H1 (cell line): ENCODE results near the gene ZNF768. TPM values are rescaled to one million over a fixed set of nuclear protein-coding genes. Genes with fewer than 3 reads are reported as not detected.

Experiments used
- ASH2L ChIP-seq: fragments of 200-600, 300-600 bp; sonication (generic); IDR thresholded peaks from one replicate; pipeline ENCODE4 v1.7.1; 2017; ENCODE audit warnings: low read length
- SP1 ChIP-seq: IDR thresholded peaks from 2 replicates; pipeline ENCODE4 v1.6.1; 2011; ENCODE audit warnings: low read depth, low read length
- TEAD4 ChIP-seq: IDR thresholded peaks from 2 replicates; pipeline ENCODE4 v1.6.1; 2012; ENCODE audit warnings: low read depth, low read length, inconsistent platforms, mixed read lengths
- polyA plus RNA-seq, 7 experiments: library from polyadenylated mRNA; depleted of rRNA in 3 of 7; stranded (reverse) in 5 of 7; unstranded in 2 of 7; fragments of >200 nt in 5 of 7; fragments of 200-250 nt in 2 of 7; gene quantifications; 1 replicate in 5 of 7; 2 replicates in 1 of 7; 4 replicates in 1 of 7; pipeline versions ENCODE4 v1.2.1 to v1.2.3, GENCODE V29; 2011 to 2013; ENCODE audit warnings: missing spikeins in 2 of 7, mixed read lengths in 2 of 7
- total RNA-seq: library from RNA; stranded (reverse); fragmentation: NEBNext Ultra II Directional; extraction: Animal tissue kit (Norgen Biotek cat#: 25700); gene quantifications from 2 replicates; pipeline ENCODE4 v1.2.1, GENCODE V29; 2021

ZNF768 gene
- total and polyA plus RNA-seq, 2 of the 8 experiments (the other 6 are each of a cell fraction or from before 2014, with no cell fraction given) = 36.1 to 47.7 TPM

- TF ChIP-seq SP1 (no peak), ASH2L (no peak), TEAD4 (no peak)
Measured at GRCh38 chr16:30511509-30511908, 14.9 kb downstream of the ZNF768 start (continued).
